ENCODE data around the gene MAPKAPK3. TPM values are rescaled to one million over a fixed set of nuclear protein-coding genes. Genes with fewer than 3 reads are reported as not detected.

MAPKAPK3 gene
- total and polyA plus RNA-seq, 2 experiments from 2014 or later = 77.3 to 94.7 TPM

- peaks cover 14% of the 10 kb centered on the region for H3K4me1 ChIP-seq (ENCODE audit: low read depth)
- no peaks in the 10 kb centered on the region for H3K36me3 ChIP-seq
- peak; percentile 35 to 41 for DNase-seq (ENCODE audit: low read depth in 1 of 2, low spot score in 1 of 2)
- no peak overlapping the region for H3K27ac ChIP-seq
- no peak overlapping the region for H3K4me3 ChIP-seq
- H3K27me3 ChIP-seq = no peaks in the 10 kb centered on the region
- H3K9me3 ChIP-seq (ENCODE audit: low read depth) = no peaks in the 10 kb centered on the region
- TF ChIP-seq CTCF (IDR thresholded peaks at IDR 0.05; ENCODE audit: low read depth, low read length) = peak; percentile 44
Measured at GRCh38 chr3:50627407-50628051, 10.6 kb downstream of the MAPKAPK3 start.

- peaks cover 14% of the 10 kb centered on the region for H3K4me1 ChIP-seq (ENCODE audit: low read depth)
Measured at GRCh38 chr3:50628601-50629000, 11.7 kb downstream of the MAPKAPK3 start.

GRCh38 chr3:50630394-50630793 is 13.4 kb downstream of the MAPKAPK3 start:
- Histone ChIP-seq H3K4me1 (ENCODE audit: low read depth) (peaks cover 9% of the 10 kb centered on the region), H3K27ac (no peak overlapping the region), H3K27me3 (no peaks in the 10 kb centered on the region), H3K9me3 (ENCODE audit: low read depth) (no peaks in the 10 kb centered on the region), H3K4me3 (no peak overlapping the region), H3K36me3 (no peaks in the 10 kb centered on the region)
- TF ChIP-seq CTCF (IDR thresholded peaks at IDR 0.05; ENCODE audit: low read depth, low read length) = no peak
- DNase-seq (ENCODE audit: low read depth in 1 of 2, low spot score in 1 of 2) = no peak

More at GRCh38 chr3:50628601-50629000, 11.7 kb downstream of the MAPKAPK3 start:
- H3K27ac ChIP-seq = no peak overlapping the region
- DNase-seq (ENCODE audit: low read depth in 1 of 2, low spot score in 1 of 2) = no peak
- no peaks in the 10 kb centered on the region for H3K27me3 ChIP-seq
- no peak overlapping the region for H3K4me3 ChIP-seq
- H3K9me3 ChIP-seq (ENCODE audit: low read depth) = no peaks in the 10 kb centered on the region
- H3K36me3 ChIP-seq = no peaks in the 10 kb centered on the region
- no peak for TF ChIP-seq CTCF (IDR thresholded peaks at IDR 0.05; ENCODE audit: low read depth, low read length)

- Histone ChIP-seq H3K9me3 (ENCODE audit: low read depth) (no peaks in the 10 kb centered on the region), H3K27me3 (no peaks in the 10 kb centered on the region), H3K27ac (no peak overlapping the region), H3K4me1 (ENCODE audit: low read depth) (peaks cover 5% of the 10 kb centered on the region), H3K36me3 (no peaks in the 10 kb centered on the region), H3K4me3 (no peak overlapping the region)
- no peak for TF ChIP-seq CTCF (IDR thresholded peaks at IDR 0.05; ENCODE audit: low read depth, low read length)
- no peak for DNase-seq (ENCODE audit: low read depth in 1 of 2, low spot score in 1 of 2)
Measured at GRCh38 chr3:50630877-50631276, 13.9 kb downstream of the MAPKAPK3 start.

- H3K4me1 ChIP-seq (ENCODE audit: low read depth) = peaks cover 12% of the 10 kb centered on the region
- no peaks in the 10 kb centered on the region for H3K36me3 ChIP-seq
- DNase-seq (ENCODE audit: low read depth in 1 of 2, low spot score in 1 of 2) = no peak
- H3K27me3 ChIP-seq = no peaks in the 10 kb centered on the region
- H3K27ac ChIP-seq = no peak overlapping the region
- no peaks in the 10 kb centered on the region for H3K9me3 ChIP-seq (ENCODE audit: low read depth)
- no peak for TF ChIP-seq CTCF (IDR thresholded peaks at IDR 0.05; ENCODE audit: low read depth, low read length)
- no peak overlapping the region for H3K4me3 ChIP-seq
Measured at GRCh38 chr3:50632450-50632849, 15.5 kb downstream of the MAPKAPK3 start.
